HUES48 (cell line): ENCODE data around the gene PANK4.
"Not testable (repeated sequence)": the region's sequence is repeated elsewhere in the genome, so short reads cannot be mapped to it uniquely, and the experiment has no call there.

Experiments
- H3K27ac ChIP-seq: one replicate; pipeline ENCODE4 v1.7.0; 2013; ENCODE audit warnings: low read depth, low read length, inconsistent platforms
- H3K27me3 ChIP-seq: 2 replicates; pipeline ENCODE4 v1.6.1; 2013; ENCODE audit warnings: mild to moderate bottlenecking, low read length; ENCODE audit not compliant: control insufficient read depth, insufficient read depth
- H3K36me3 ChIP-seq: 2 replicates; pipeline ENCODE4 v1.6.1; 2013; ENCODE audit warnings: low read length; ENCODE audit not compliant: control insufficient read depth, insufficient read depth
- H3K4me1 ChIP-seq: 2 replicates; pipeline ENCODE4 v1.6.1; 2013; ENCODE audit warnings: mild to moderate bottlenecking, low read length; ENCODE audit not compliant: control insufficient read depth, insufficient read depth
- H3K4me3 ChIP-seq: 2 replicates; pipeline ENCODE4 v1.5.1; 2013; ENCODE audit warnings: mild to moderate bottlenecking, low read depth, low read length
- H3K9ac ChIP-seq: 2 replicates; pipeline ENCODE4 v1.6.1; 2013; ENCODE audit warnings: mild to moderate bottlenecking, low read depth, low read length, moderate library complexity
- H3K9me3 ChIP-seq: 2 replicates; pipeline ENCODE4 v1.6.1; 2013; ENCODE audit warnings: low read length; ENCODE audit not compliant: control insufficient read depth, insufficient read depth

Gene PANK4

DNA sequence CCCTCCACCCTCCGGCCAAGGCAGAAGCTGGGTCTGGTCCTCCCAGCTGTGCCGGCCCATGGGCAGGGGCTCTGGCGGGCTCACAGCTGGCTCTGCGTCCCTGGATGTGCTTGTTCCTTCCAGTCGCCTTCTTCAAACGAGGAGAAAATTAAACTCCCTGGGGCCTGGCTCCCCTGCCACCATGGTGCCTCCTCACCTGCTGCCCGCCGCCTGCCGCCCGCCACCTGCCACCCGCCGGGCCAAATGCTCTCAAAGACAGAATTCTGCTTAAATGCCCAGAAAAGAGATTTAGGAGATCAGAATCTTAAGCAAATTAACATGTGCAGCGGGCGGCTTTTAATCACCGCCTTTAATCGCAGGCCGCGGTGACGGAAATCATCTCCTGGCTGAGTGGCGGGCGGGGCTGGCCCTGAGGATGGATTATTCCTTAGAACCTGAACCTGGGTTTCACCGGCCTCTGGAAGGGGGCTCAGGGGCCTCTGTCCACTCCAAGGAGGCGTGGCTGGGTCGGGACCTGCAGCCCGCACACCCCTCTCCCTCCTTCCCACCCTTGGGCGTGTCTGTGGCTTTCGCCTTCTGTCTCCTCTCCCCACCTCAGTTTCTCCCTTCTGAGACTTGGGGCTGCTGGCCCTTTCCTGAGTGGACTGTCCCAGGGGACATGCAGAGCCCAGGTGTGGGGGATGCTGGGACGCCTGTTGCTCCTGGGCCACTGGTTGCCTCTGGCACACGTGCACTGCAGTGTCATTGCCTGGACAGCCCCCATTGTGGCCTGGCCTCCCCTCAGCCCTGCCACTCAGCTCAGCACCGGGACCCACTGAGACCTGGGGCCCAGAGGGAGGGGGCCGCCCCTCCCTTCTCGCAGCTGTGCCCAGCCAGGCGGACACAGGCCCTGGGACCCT is 60.8 kb downstream of the PANK4 start:
- H3K4me3 ChIP-seq: no peak overlapping the region
- no peaks in the 10 kb centered on the region for H3K4me1 ChIP-seq
- H3K9me3 ChIP-seq: no peaks in the 10 kb centered on the region
- H3K27ac ChIP-seq: no peak overlapping the region
- H3K36me3 ChIP-seq: no peaks in the 10 kb centered on the region
- H3K27me3 ChIP-seq: no peaks in the 10 kb centered on the region
- no peak overlapping the region for H3K9ac ChIP-seq

GRCh38 chr1:2463396-2463795 is 63.0 kb downstream of the PANK4 start:
- no peaks in the 10 kb centered on the region for H3K4me1 ChIP-seq
- H3K9me3 ChIP-seq: no peaks in the 10 kb centered on the region
- no peak overlapping the region for H3K4me3 ChIP-seq
- no peak overlapping the region for H3K9ac ChIP-seq
- no peaks in the 10 kb centered on the region for H3K36me3 ChIP-seq
- no peaks in the 10 kb centered on the region for H3K27me3 ChIP-seq
- no peak overlapping the region for H3K27ac ChIP-seq

- H3K27ac ChIP-seq: no peak overlapping the region
- H3K27me3 ChIP-seq: no peaks in the 10 kb centered on the region
- H3K4me1 ChIP-seq: no peaks in the 10 kb centered on the region
- H3K9me3 ChIP-seq: no peaks in the 10 kb centered on the region
- H3K36me3 ChIP-seq: no peaks in the 10 kb centered on the region
- no peak overlapping the region for H3K4me3 ChIP-seq
- H3K9ac ChIP-seq: no peak overlapping the region
Observed at GRCh38 chr1:2462819-2463218, 63.6 kb downstream of the PANK4 start.

DNA sequence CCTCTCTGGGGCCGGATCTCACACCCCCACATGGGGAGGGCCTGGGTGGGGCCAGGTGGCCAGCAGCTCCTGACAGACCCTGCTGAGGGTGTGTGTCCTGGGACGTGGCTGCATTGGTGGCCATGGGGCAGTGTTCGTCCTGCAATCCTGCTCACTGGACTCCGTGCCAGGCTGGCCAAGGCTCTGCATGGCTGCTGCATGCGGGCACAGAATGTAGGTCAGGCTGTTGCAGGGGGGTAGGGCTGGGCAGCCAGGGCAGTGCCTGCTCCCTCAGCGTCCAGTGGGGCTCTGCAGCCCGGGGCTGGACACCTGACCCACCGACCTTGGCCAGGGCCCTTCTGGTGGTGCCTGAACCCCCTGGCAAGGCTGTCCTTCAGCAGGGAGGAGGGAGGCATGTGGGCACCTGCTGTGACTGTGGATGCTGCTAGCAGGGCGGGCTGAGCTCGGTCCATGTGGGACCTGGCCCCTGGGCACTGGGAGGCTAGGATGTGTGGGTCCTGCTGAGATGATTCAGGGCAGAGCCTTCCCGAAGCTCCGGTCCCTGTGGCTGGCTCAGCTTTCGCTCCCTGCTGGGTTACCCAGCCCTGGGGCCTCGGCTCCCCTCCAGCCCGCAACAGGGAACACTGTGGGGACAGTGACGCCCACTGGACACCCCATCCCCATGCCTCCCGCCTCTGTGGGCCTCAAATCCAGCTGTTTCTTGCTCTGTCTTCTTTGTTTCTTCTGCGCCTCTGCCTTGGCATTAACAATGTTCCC is 65.2 kb downstream of the PANK4 start:
- H3K4me3 ChIP-seq: no peak overlapping the region
- H3K27ac ChIP-seq: no peak overlapping the region

DNA sequence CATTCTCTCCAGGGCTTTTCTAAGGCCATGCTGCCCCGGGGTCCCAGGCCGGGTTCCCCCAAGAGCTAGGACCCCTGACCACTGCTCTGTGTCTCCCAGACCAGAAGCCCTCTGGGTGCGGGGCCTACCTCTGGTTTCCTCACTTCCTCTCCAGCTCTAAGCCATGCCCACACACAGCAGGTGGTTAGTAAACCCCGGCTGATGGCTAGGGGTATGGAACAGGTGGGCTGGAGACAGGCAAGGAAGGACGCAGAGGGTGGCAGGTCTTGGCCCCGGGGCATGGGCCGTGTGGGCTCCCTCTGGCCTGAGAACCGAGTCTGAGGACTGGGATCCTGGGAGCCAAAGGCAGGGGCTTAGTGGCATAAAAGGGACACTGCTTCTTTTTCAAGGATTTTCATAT is 66.2 kb downstream of the PANK4 start:
- Histone ChIP-seq H3K4me3 (no peak overlapping the region), H3K9ac (no peak overlapping the region), H3K4me1 (no peaks in the 10 kb centered on the region), H3K36me3 (no peaks in the 10 kb centered on the region), H3K27me3 (no peaks in the 10 kb centered on the region), H3K9me3 (no peaks in the 10 kb centered on the region), H3K27ac (no peak overlapping the region)

More for the DNA sequence above, 65.2 kb downstream of the PANK4 start:
- no peak overlapping the region for H3K9ac ChIP-seq
- H3K4me1 ChIP-seq: no peaks in the 10 kb centered on the region
- H3K9me3 ChIP-seq: no peaks in the 10 kb centered on the region
- H3K36me3 ChIP-seq: no peaks in the 10 kb centered on the region
- H3K27me3 ChIP-seq: no peaks in the 10 kb centered on the region

DNA sequence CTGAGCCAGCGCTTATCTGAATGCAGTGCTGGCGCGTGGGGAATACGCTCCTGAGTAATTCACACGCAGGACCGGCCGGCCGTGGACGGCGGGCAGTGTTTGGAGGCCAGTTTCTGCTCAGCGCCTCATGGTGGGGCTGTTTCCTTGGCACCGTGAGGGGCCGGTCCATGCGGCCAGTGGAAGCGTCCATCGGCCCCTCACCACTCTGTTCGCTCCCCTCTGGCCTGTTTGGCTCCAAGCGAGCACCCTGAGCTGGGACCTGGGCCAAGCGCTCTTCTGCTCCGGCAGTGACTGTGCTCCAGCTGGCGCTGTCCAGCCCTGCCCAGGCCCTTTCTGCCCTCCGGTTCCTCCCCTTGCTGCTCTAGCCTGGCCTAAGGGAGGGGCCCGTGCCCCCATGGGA is 66.6 kb downstream of the PANK4 start:
- no peaks in the 10 kb centered on the region for H3K36me3 ChIP-seq
- no peak overlapping the region for H3K4me3 ChIP-seq
- H3K4me1 ChIP-seq: no peaks in the 10 kb centered on the region
- no peak overlapping the region for H3K27ac ChIP-seq
- no peaks in the 10 kb centered on the region for H3K27me3 ChIP-seq
- H3K9me3 ChIP-seq: no peaks in the 10 kb centered on the region
- no peak overlapping the region for H3K9ac ChIP-seq

- H3K27ac ChIP-seq, H3K9me3 ChIP-seq, H3K27me3 ChIP-seq, H3K4me3 ChIP-seq, H3K4me1 ChIP-seq, H3K36me3 ChIP-seq, H3K9ac ChIP-seq: not testable (repeated sequence)
Observed at GRCh38 chr1:2459102-2459753, 67.2 kb downstream of the PANK4 start.

- no peaks in the 10 kb centered on the region for H3K9me3 ChIP-seq
- H3K27me3 ChIP-seq: no peaks in the 10 kb centered on the region
- H3K9ac ChIP-seq: no peak overlapping the region
- H3K4me1 ChIP-seq: no peaks in the 10 kb centered on the region
- H3K27ac ChIP-seq: no peak overlapping the region
- H3K36me3 ChIP-seq: no peaks in the 10 kb centered on the region
- H3K4me3 ChIP-seq: no peak overlapping the region
Observed at GRCh38 chr1:2458687-2459086, 67.7 kb downstream of the PANK4 start.
